GM21737 (cell line): ENCODE results near the gene SEBOX.

ENCODE experiments used
- ATAC-seq: cut with Tn5 transposase; IDR thresholded peaks from one replicate; pipeline ENCODE4 v1.9.1; 2021; ENCODE audit warnings: mild to moderate bottlenecking, moderate library complexity; ENCODE audit not compliant: unreplicated experiment

The SEBOX gene, protein sequence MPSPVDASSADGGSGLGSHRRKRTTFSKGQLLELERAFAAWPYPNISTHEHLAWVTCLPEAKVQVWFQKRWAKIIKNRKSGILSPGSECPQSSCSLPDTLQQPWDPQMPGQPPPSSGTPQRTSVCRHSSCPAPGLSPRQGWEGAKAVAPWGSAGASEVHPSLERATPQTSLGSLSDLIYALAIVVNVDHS

DNA sequence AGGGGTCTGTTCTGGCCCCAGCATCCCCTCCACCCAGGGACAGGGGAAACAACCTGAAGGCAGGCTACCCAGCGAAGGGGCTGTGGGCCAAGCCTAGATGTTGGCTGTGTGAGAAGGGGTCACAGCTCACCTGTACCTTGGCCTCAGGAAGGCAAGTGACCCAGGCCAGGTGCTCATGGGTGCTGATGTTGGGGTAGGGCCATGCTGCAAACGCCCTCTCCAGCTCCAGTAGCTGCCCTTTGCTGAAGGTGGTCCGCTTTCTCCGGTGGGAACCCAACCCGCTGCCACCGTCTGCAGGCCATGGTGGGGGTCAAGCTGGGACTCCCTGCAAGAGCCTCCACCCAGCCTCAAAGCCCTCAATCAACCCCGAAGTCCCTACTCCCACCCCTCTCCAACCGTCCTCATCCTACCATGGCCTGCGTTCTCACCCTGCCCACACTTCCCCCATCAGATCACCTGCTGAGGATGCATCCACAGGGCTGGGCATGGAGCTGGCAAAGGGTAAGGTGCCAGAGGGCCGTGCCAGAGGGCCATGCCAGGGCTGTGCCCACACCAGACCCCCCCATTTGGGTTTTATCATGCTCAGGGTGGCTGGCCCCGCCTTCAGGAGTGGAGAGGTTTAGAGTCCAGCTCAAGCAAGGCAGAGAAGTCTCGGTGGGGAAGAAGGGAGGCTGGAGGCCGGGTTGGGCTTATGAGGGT is at the start of gene SEBOX:
Gene SEBOX, minus strand, starts transcription at position 535 of the 699 bp plus-strand sequence. Its CDS starts 48 bp downstream, at position 487.
- ATAC-seq = no peak

DNA sequence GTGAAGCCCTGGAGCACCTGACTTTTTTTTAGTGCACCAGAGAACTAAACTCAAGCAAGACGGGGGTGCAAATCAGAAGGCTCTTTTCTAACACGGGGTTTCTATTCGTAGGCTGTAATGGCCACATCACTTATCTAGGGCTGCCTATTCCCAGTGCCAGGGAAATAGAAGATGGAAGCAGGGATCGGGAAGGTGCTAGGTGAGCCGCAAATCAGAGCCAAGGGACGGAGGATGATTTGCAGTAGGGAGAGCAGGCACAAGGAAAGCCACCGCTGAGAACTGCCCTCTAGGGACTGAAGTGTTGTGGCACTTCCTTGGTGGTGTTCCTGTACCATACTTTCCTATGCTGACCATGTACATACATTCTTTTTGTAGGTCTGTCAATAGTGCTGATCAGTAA is 48.8 kb upstream of the SEBOX start:
- ATAC-seq = no peak

DNA sequence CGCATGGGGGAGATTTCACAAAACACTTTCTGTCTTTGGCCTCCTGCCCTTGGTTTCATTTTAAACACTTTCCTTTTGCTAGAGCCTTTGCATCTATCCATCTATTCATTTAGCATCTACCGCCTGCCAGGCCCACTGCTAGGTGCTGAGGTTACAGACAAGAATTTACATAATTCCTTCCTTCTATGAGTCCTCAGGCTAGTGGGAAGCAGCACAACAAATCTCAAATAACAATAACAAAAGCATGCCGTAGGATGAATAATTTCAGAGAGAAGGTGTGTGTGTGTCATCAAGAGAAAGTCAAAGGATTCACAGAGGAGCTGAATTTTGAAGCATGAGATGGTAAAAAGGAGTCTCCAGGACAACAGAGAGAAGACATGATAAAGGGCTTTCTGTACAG is 47.1 kb upstream of the SEBOX start:
- no peak for ATAC-seq

DNA sequence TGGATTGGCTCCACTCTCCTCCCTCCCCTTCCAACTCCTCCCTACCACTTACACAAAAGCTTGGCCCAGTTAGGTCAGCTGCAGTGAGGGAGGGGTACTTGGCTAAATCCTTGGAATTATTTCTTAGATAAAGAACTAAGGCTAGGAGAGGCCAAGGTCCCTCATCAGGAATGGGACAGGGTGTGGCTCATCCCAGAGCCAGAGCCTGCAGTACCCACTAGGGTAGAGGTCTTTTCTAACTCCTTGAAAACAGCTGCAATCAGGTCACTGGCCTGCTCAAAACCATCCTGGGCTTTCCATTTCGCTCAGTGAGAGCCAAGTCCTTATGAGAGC is 42.9 kb upstream of the SEBOX start:
- no peak for ATAC-seq

DNA sequence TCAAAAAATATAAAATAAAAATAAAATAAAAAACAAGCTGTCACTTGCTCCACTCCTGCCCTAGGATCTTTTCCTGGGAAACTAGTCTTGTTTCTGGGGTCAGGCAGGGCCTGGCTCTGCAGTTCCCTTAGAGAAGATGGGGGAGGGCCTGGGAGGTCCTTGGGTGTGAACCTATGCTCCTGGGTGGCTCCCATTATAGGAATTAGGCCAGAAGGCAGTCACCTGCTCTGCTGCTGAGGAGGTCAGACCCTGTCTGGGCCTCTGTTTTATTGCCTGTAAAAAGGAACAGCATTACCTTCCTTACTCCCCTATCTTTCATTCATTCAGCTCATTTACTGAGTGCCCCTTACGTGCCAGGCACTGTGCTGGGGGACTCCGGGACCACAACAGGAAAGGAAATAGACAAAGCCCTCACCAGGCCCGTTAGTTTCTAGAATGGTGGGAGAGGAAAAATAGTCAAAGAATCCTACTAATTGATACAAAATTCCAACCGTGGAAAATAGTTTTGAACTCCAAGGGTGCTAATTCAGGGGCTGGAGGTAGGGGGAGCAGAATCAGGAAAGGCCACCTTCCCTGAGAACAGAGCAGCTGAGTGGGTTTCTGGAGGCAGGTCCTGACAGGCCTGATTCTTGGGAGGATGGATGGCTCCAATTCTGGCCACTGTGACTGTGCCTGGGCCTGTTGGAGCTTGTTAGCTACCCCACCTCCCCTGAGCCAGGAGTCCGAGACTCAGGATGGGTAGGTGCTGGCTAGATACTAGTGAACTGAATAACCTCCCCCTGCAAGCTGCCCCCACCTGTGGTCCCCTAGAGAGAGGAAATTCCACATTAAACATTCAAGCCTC is 42.4 kb upstream of the SEBOX start:
- no peak for ATAC-seq

DNA sequence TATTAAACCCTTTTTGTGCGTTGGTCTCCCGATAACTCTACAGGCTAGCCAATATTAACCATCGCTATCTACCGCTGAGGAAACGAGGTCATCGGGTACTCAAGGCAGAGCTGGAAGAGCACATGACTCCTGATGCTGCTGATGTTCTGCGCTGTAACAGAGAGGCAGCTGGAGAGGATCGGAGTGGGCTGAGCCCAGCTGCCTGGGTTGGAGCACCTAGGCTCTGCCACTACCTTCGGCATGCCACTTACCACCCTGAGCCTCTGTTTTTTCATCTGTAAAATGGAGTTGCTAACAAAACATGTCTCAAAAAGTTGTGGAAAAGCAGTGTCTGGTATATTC is 41.4 kb upstream of the SEBOX start:
- ATAC-seq = no peak

DNA sequence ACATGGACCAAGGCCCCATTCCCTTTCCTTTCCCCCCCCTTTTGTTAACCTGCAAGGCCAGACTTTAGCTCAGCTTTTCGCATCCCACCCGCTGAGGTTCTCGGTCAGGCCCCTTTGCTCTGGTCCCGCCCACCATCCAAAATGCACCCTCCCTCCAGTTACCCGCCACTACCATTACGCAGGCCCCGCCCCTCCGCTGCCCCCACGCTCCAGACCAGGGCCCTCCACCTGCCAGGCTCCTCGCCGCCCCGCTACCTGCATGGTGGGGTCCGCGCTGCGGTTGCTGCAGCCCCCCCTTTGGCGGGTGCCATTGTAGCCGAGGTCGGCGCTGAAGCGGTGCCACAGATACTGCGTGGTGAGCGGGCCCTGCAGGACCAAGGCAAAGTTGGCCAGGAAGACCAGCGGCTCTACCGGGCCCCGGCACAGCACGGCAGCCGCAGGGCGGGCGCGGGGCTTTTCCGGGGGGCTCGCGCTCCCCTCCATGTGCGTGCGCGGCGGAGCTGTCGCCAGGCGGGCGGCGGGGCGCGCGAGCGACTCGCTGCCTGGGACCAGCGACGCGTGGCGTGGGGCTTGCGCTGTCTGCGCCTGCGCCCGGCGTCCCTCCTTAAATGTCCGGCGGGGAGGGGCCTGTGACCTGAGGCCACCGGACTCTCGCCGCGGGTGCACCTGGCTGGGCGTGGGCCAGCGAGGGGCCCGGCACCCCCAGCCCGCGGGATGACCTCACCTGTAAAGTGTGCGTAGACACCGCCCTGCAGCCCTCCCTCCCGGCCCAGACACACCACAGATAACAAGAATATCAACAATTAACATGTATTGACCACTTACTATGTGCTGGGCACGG is 40.9 kb upstream of the SEBOX start, which contains the start of gene SLC46A1:
Gene SLC46A1, minus strand, starts transcription at position 581 of the 841 bp plus-strand sequence. Its CDS starts 98 bp downstream, at position 483.
- ATAC-seq = peak; percentile 73

DNA sequence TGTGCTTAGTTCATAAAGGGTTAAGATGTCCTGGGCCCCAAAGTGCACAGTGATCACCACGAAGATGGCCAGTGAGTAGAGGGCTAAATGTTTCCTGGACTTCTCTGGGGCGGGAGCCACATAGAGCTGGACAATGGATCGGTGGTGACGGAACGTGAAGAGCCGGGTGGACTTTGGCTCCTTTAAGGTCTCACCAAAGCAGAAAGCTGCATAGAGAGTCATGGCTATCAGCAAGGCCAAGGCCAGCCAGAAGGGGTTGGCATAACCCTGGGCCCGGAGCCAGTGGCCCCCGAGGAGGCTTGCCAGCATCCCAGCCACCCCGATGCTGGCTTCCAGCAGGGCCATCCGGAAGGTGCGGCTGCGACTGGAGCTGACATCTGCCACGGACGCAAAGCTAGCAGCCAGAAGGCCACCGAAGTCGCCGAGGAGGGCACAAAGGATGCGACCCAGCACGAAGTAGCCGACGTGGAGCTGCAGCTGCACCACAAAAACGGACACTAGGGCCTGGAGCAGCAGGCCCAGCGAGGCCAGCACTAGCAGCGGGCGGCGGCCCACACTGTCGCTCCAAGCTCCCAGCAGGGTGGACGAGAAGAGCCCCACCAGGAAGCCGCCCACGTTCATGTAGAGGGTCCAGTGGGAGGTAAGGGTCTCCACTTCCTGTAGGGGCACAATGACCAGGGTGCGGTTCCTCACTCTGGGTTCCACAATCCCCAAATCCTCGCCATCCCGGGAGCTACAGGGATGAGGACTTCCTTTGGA is 40.0 kb upstream of the SEBOX start:
- ATAC-seq = no peak

DNA sequence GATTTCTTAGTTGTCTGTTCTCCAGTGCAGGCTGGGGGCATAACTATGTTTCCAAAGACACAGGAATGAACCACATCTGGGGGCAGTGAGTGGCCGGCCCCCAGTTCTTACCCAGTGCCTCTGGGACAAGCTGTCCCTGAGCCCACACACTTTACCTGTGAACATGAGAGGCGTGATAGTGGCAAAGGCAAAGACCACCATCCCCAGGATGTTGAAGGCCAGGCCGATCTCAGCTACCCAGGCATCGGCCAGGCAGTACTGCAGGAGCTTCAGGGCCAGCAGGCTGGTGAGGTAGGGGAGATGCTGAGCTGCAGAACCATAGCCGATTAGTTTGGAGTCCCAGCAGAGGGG is 39.4 kb upstream of the SEBOX start:
- no peak for ATAC-seq

DNA sequence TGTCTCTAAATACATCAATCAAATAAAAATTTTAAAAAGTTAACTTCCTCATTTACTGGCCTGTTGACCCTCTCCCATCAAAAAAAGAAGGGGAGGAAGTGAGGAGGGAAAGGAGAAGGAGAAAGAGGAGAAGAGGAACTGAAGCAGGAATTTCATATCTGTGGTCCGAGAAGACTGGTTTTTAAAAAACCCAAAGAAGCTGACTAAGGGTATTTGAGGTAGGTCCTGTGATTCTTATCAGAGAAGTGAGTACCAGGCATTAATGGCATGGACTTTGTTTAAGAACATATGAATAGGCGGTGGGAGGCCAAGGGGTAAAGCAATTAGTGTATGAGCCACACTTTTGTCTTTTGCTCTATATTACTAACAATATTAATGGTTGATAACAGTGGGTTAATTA is 39.0 kb upstream of the SEBOX start:
- no peak for ATAC-seq

DNA sequence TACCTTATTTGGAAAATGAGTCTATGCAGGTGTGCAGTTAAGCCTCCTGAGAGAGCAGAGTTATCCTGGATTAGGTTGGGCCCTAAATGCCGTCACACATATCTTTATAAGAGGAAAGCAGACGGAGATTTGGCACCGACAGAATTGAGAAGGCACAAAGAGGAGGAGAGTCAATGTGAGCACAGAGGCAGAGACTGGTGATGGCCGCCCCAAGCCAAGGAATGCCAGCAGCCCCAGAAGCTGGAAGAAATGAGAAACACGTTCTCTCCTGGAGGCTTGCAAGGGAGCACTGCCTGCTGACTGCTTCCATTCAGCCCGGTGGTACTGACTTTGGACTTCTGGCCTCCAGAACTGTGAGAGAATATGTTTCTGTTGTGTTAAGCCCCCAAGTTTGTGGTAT is 37.8 kb upstream of the SEBOX start:
- no peak for ATAC-seq

DNA sequence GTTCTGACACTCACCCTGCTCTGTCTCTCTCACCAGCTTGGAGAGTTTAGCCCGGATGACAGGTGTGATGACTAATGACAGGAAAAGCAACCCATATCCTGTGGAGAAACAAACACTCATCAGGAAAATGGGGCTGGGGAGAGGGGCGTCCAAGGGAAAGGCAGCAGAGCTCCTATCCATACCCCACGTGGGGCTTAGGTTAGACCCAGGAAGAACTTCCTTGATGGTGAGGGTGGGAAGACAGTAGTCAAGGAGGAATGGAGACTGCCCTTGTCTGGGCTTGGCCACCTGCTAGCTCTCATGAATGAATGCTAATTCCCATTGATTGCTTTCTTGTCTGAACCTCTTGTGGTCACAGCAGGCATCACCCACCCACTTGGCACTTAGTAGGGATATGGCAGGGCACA is 37.2 kb upstream of the SEBOX start:
- no peak for ATAC-seq

DNA sequence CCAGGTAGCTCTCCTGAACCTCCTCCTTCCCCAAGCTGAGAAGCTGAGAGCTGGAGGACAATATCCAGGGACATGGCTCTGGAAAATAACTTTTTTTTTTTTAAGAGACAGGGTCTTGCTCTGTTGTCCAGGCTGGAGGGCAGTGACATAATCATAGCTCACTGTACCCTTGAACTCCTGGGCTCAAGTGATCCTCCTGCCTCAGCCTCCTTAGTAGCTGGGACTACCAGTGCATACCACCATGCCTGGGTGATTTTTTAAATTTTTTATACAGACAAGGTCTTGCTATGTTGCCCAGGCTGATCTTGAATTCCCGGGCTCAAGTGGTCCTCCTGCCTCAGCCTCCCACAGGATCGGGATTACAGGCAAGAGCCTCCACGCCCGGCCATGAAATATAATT is 34.8 kb upstream of the SEBOX start:
- no peak for ATAC-seq

DNA sequence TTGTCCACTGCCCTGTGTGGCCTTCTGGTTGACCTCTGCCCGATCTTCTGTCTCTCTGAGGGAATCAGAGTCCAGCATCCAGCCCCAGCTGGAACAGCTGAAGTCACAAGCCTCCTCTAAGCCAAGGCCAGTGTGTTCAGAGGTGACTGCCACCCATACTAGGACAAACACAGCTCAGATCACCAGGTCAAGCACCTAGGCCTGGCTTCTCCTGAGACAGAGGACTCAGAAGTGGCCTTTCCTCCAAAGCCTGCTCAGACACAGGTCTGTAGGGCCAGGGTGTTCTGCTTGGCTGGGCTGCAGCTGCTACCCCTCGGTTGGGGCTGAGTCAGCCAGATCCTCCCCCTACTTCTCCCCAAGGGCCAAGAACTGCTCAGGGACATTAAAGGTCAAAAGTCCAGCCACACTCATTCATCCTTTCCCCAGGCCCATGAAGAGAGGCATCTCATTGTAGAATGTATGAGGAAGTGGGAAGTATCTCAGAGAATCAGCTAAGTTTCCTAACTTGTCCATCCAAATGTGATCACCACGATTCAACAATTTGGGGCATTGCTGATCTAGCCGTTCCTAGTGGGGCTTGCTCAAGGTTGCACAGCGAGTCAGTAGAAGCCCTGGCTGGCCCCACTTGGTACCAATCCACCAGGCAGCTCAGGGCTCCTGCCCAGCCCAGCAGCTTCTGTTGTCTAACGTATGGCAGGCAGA is 33.4 kb upstream of the SEBOX start:
- no peak for ATAC-seq

DNA sequence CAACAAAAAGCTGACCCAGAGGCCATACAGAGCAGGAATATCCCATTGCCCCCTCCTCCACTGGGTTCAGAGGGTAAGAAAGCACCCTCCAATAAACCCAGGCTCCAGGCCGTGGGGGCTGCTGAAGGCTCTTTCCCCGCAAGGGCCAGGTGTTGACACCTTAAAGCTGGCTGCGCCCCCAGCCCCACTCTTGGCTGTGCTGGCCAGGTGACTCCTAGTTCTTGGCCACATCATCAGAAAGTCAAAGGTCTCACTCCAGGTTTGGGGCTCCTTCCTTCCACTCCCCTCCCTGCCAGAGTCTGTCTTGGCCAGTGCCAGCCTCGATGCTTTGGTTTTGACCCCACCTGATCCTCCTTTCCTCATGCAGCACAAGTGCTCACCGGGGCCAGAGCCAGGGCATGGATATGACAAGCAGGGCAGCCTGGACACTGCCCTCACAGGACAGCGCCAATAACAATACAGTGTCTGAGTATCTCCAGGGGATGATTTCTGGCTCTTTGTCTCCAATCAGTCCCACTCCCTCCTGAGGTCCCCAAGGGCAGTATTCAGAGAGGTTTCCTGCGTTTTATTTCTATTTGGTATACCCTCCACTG is 32.8 kb upstream of the SEBOX start:
- no peak for ATAC-seq

DNA sequence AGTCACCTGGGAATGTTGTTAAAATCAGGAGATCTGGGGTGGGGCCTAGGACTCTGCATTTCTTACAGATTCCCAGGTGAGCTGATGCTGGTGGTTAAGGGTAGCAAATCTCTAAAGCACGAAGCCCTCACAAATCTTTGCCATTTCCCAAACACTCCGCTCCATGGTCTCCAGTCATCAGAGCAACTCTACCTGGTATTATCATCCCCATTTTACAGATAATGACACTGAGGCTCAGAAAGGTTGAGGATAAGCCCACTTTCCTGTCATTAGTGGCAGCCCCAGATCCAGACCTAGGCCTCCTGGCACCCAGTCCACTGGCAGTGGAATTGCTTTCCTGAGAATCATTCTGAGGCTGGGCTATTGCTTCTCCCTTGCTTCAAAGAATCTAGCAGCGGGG is 32.3 kb upstream of the SEBOX start:
- no peak for ATAC-seq

DNA sequence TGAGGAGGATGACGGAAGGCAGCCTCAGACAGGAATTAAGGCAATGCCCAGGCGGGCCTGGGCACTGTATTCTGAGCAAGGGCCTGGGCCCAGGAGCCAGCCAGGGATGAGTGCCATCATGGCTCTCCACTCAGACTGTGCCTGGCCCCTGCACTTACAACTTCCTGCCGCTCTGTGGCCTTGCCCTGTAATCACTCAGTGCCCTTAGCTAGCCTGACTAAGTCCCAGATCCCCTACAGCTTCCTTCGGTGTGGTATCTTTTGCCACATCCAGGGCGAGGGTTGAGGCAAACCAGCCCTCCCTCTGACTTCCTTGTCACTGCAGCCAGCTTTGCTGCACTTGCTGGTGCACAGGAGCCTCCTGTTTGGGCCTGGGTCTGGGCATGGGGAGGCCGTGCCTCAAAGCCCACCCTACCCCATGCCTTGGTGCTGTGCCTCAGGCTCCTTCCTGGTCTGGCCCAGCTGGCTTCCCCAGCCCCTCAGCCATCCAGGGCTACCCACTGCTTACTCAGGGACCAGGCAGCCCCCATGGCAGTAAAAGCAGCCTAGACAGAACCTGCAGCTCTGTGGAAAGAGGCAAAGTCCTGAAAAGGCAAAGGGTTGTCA is 31.7 kb upstream of the SEBOX start:
- ATAC-seq = no peak

DNA sequence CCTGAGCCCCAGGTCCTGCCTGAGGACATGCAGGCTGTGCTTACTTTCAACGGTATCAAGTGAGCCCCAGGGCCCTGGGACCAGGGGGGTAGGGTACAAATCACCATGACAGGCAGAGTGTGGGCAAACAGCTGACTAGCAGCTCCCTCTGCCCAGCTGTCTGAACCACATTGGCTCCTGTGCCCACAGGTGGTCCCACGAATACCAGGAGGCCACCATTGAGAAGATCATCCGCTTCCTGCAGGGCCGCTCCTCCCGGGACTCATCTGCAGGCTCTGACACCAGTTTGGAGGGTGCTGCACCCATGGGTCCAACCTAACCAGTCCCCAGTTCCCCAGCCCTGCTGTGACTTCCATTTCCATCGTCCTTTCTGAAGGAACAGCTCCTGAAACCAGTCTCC is 31.0 kb upstream of the SEBOX start:
- no peak for ATAC-seq

DNA sequence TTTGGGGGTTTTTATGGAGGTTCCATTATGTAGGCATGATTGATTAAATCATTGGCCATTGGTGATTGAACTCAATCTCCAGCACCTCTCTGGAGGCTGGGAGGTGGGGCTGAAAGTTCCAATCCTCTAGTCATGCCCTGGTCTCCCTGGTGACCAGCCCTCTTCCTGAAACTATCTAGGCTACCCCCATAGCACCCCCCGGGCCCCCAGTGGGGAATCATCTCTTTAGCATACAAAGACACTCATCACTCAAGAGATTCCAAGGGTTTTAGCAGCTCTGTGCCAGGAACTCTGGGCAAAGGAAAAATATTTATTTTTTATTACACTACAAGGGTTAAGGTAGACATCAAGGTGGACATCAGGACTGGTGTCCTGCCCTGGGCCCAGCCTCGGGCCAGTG is 30.4 kb upstream of the SEBOX start:
- ATAC-seq = no peak
